Transverse colon (tissue), 4 donors: ENCODE results near the gene BACH2. TPM values are rescaled to one million over a fixed set of nuclear protein-coding genes. Genes with fewer than 3 reads are reported as not detected.
A peak's percentile ranks its signal among the peaks of the same experiment; 100 is the strongest.

Experiments
- DNase-seq: peaks from one replicate; pipeline ENCODE4 v3.0.0-alpha.2; 2019
- H3K27ac ChIP-seq, 4 donors: fragments of 200-600 bp; sonication (generic); 2 replicates each; pipeline ENCODE4 v1.5.1; 2016 to 2018; ENCODE audit warnings: inconsistent platforms in 4 of 4
- H3K27me3 ChIP-seq: fragments of 200-600 bp; sonication (generic); 2 replicates; pipeline ENCODE4 v1.5.1; 2017; ENCODE audit warnings: inconsistent platforms
- H3K36me3 ChIP-seq, 4 donors: fragments of 200-600 bp; sonication (generic); 2 replicates each; pipeline ENCODE4 v1.5.1; 2017 to 2019; ENCODE audit warnings: inconsistent platforms in 4 of 4
- H3K4me1 ChIP-seq, 4 donors: fragments of 200-600 bp; sonication (generic); 2 replicates each; pipeline ENCODE4 v1.5.1; 2017 to 2020; ENCODE audit warnings: inconsistent platforms in 4 of 4
- H3K4me3 ChIP-seq, 4 donors: fragments of 200-600 bp; sonication (generic); 1 replicate in 1 of 4; 2 replicates in 3 of 4; pipeline versions ENCODE4 v1.5.1 to v1.6.1; 2017 to 2019; ENCODE audit warnings: inconsistent platforms in 4 of 4
- H3K9me3 ChIP-seq, 2 donors: fragments of 200-600 bp; sonication (generic); 2 replicates each; pipeline ENCODE4 v1.5.1; 2017 to 2019; ENCODE audit warnings: inconsistent platforms in 2 of 2
- EP300 ChIP-seq: sonication (generic); formaldehyde crosslinking; IDR thresholded peaks from one replicate; pipeline ENCODE4 v1.6.1; 2017; ENCODE audit warnings: antibody characterized with exemption, low read depth
- POLR2A ChIP-seq: fragments of 450-650 bp; IDR thresholded peaks from one replicate; pipeline ENCODE4 v1.6.1; 2016; ENCODE audit warnings: antibody characterized with exemption, mild to moderate bottlenecking, moderate library complexity
- POLR2AphosphoS5 ChIP-seq, 3 donors: sonication (generic); formaldehyde crosslinking; IDR thresholded peaks; one replicate each; pipeline ENCODE4 v1.6.1; 2016; ENCODE audit warnings: antibody characterized with exemption in 3 of 3
- WGBS, 2 donors: methylation state at CpG; one replicate each; pipeline ENCODE4 v1.1.5; 2018; ENCODE audit warnings: low coverage in 1 of 2; 5-methylcytosine and 5-hydroxymethylcytosine counted together
- in situ Hi-C, 4 donors: fragments of 200-750 bp; cut with MboI; loops; one replicate each; pipeline versions ENCODE4 v1.15.0 to v1.15.1; 2017; ENCODE audit warnings: low sequenced_read_pairs in 3 of 4, low pct_ligation_motif_present in 1 of 4, low pct_unique_long_range_greater_than_20kb in 1 of 4
- intact Hi-C: fragments of 100-400 bp; cut with DNase I; formaldehyde crosslinking; loops from one replicate; pipeline ENCODE4 v1.15.1; 2023; ENCODE audit warnings: low total_unique reads
- total RNA-seq, 4 donors: library from RNA; depleted of rRNA; stranded (reverse); fragments of >200 nt; gene quantifications; one replicate each; pipeline ENCODE4 v1.1.0, GENCODE V29; 2016
- TF ChIP-seq, protein P1 (sequence below), 5 experiments: fragments of 200-600 bp in 3 of 5; fragments of 450-650 bp in 2 of 5; sonication (generic) in 3 of 5; IDR thresholded peaks; 1 replicate in 2 of 5; 2 replicates in 3 of 5; pipeline ENCODE4 v1.5.1; 2016 to 2017; ENCODE audit warnings: antibody characterized with exemption in 5 of 5, inconsistent platforms in 3 of 5, mild to moderate bottlenecking in 2 of 5, moderate library complexity in 1 of 5

The BACH2 gene
- total RNA-seq, 4 donors from 2014 or later, result 0.20 to 7.5 (median 2.4) TPM

DNA sequence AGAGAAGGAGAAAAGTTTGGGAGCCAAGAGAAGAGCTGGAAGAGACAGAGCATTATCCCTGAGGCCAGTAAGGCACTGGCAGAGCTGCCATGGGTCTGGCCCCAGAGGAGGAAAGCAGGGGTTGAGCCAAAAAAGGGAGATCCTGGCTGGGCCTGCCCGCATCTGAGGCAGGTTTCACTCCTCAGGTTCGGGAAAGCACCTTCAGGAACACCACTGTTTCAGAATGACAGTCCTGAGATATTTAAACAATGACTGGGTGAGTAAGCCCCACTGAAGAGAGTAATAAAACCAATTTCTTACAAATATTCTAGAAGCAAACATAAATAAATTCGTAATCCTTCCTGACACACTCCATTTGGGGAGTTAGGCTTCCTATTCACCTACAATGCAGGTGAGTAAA lies 152.2 kb downstream of the BACH2 start:
- H3K4me3 ChIP-seq, result no peak overlapping the region
- no peaks in the 10 kb centered on the region for H3K9me3 ChIP-seq
- TF ChIP-seq POLR2AphosphoS5 (IDR thresholded peaks at IDR 0.05), result no peak
- TF ChIP-seq, protein P1, sequence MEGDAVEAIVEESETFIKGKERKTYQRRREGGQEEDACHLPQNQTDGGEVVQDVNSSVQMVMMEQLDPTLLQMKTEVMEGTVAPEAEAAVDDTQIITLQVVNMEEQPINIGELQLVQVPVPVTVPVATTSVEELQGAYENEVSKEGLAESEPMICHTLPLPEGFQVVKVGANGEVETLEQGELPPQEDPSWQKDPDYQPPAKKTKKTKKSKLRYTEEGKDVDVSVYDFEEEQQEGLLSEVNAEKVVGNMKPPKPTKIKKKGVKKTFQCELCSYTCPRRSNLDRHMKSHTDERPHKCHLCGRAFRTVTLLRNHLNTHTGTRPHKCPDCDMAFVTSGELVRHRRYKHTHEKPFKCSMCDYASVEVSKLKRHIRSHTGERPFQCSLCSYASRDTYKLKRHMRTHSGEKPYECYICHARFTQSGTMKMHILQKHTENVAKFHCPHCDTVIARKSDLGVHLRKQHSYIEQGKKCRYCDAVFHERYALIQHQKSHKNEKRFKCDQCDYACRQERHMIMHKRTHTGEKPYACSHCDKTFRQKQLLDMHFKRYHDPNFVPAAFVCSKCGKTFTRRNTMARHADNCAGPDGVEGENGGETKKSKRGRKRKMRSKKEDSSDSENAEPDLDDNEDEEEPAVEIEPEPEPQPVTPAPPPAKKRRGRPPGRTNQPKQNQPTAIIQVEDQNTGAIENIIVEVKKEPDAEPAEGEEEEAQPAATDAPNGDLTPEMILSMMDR (IDR thresholded peaks at IDR 0.05), result no peak
- no peak for TF ChIP-seq POLR2A
- no peak for TF ChIP-seq EP300
- no peaks in the 10 kb centered on the region for H3K4me1 ChIP-seq
- no peaks in the 10 kb centered on the region for H3K36me3 ChIP-seq
- no peaks in the 10 kb centered on the region for H3K27me3 ChIP-seq
- 72 to 100% methylated on average over 1 to 3 of the region's 3 CpGs for WGBS, 2 donors
- H3K27ac ChIP-seq, result no peak overlapping the region
- DNase-seq, result no peak
- in situ Hi-C loops (no loop called here), intact Hi-C loops (no loop called here)

DNA sequence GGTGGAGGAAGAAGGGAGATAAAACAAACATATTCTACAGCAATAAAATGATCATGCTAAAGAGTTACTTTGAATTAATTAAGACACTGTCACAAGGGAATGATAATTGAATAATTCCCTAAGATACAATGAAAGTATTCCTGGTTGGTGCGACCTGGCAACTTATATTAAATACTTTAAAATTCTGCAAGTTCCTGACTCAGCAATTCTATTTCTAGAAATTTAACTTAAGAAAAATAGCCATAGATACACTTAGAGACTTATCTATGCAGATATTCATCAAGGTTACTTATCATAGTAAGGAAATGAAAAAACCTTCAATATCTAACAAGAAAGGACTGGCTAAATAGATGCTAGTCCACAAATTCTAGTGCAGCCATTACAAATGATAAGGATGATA lies 156.0 kb downstream of the BACH2 start:
- H3K27me3 ChIP-seq, result no peaks in the 10 kb centered on the region
- H3K27ac ChIP-seq, result no peak overlapping the region
- no peaks in the 10 kb centered on the region for H3K4me1 ChIP-seq
- no peaks in the 10 kb centered on the region for H3K36me3 ChIP-seq
- DNase-seq, result no peak
- TF ChIP-seq EP300 (no peak), POLR2A (no peak), POLR2AphosphoS5 (IDR thresholded peaks at IDR 0.05) (no peak)
- TF ChIP-seq, protein P1 (IDR thresholded peaks at IDR 0.05), result no peak
- intact Hi-C loops (no loop called here), in situ Hi-C loops (no loop called here)
- H3K4me3 ChIP-seq, result no peak overlapping the region
- 97 to 100% methylated on average over 1 of the region's 1 CpG for WGBS, 2 donors
- no peaks in the 10 kb centered on the region for H3K9me3 ChIP-seq

DNA sequence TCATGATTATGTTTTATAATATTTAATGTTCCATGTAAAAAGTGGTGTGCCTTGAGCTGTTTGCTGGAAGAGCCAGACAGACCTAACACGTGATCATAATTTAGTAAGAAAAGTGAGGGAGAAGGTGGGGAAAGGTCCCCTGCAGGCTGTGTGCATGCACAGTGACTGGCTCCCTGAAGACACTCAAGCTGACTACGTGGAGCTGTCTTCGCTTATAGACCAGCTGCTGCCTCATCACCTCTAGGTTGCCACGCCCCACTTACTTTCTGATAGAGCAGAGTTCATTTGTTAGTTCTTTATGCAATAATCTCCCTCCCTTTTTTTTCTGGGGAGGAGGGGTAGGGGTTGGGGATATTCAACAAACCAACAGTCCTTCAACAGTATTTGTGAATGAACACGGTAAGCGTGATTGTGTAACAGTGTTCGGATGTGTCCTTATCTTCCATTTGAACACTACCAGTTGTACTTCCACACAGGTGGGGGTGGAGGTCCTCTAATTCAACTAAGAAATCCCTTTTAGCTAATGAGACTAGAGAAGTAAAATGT lies 157.3 kb downstream of the BACH2 start:
- 77 to 93% methylated on average over 3 to 7 of the region's 7 CpGs for WGBS, 2 donors
- intact Hi-C loops, result no loop called here
- no peaks in the 10 kb centered on the region for H3K4me1 ChIP-seq
- DNase-seq, result no peak
- TF ChIP-seq POLR2AphosphoS5 (IDR thresholded peaks at IDR 0.05), result no peak
- no peak for TF ChIP-seq POLR2A
- TF ChIP-seq EP300, result no peak
- TF ChIP-seq, protein P1 (IDR thresholded peaks at IDR 0.05), result no peak
- H3K27me3 ChIP-seq, result no peaks in the 10 kb centered on the region
- no peaks in the 10 kb centered on the region for H3K36me3 ChIP-seq
- H3K9me3 ChIP-seq, result no peaks in the 10 kb centered on the region
- H3K4me3 ChIP-seq, result no peak overlapping the region
- in situ Hi-C loops, result no loop called here
- no peak overlapping the region for H3K27ac ChIP-seq

DNA sequence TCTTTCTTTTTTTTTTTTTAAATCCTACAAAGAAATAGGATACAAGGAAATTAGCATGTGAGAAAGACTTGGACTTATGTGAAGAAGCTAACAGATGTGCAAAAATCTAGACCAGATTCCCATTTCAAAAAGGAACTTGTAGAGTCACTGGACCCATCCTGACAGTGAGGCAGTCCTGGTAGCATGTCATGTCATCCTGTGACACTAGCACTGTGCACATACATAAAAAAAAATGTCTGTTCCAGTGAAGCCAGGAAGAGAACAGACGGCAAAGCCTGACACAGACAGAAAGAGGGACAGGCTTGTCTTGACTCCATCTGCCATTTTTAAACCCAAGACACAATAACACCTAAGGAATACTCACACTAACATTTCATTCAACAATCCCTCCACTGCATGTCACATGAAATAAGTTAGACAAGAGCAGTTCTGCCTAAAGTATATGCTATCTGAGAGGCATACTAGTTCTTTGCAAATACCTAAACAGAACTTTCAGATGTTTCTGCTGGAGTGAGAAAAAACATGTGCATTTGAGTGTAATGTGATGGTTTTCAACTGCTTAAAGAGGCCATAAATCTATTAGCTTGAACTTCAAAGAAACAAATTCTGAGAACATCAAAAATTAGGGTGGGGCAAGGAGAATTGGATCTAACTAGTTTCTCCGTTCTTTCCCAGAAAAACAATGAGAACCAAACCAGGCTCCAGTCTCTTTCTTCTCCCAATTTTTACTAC lies 159.6 kb downstream of the BACH2 start:
- in situ Hi-C loops, result no loop called here
- Histone ChIP-seq H3K27ac (peak overlapping the region in 1 of 4 donors; percentile 8), H3K27me3 (no peaks in the 10 kb centered on the region), H3K9me3 (no peaks in the 10 kb centered on the region), H3K36me3 (no peaks in the 10 kb centered on the region), H3K4me3 (no peak overlapping the region), H3K4me1 (peaks cover 0 to under 1% (median 0%) of the 10 kb centered on the region in 4 donors)
- no peak for DNase-seq
- intact Hi-C loops, result no loop called here
- 82 to 88% methylated on average over 1 to 2 of the region's 2 CpGs for WGBS, 2 donors
- TF ChIP-seq POLR2A (no peak), POLR2AphosphoS5 (IDR thresholded peaks at IDR 0.05) (no peak), EP300 (no peak)
- TF ChIP-seq, protein P1 (IDR thresholded peaks at IDR 0.05), result no peak
